ENCODE data around the gene TRAPPC6A. TPM values are rescaled to one million over a fixed set of nuclear protein-coding genes. Genes with fewer than 3 reads are reported as not detected.

Gene TRAPPC6A
- total and polyA plus RNA-seq, 5 donors from 2014 or later, result 54.7 to 182 (median 164) TPM

- Histone ChIP-seq H3K4me1 (ENCODE audit: control insufficient read depth, insufficient read depth, low read length, poor library complexity, severe bottlenecking) (peaks cover 31% of the 10 kb centered on the region), H3K9me3 (ENCODE audit: control insufficient read depth in 2 of 2, low read length in 2 of 2) (no peaks in the 10 kb centered on the region), H3K36me3 (ENCODE audit: control insufficient read depth, insufficient read depth, low read length) (peaks cover 4% of the 10 kb centered on the region), H3K27me3 (ENCODE audit: control insufficient read depth, insufficient read depth, low read length) (no peaks in the 10 kb centered on the region), H3K4me3 (ENCODE audit: low read depth, low read length) (no peak overlapping the region), H3K27ac (ENCODE audit: insufficient read depth, low read length, poor library complexity, severe bottlenecking) (no peak overlapping the region)
- DNase-seq (no peak), ATAC-seq (ENCODE audit: low read depth in 2 of 2) (no peak)
- H3K27ac Mint-ChIP-seq, result no peak overlapping the region
- no peaks in the 10 kb centered on the region for H3K27me3 Mint-ChIP-seq
- H3K4me3 Mint-ChIP-seq, result no peak overlapping the region
- H3K36me3 Mint-ChIP-seq, result peaks cover 12% of the 10 kb centered on the region
- peaks cover 0 to 42% (median 16%) of the 10 kb centered on the region in 4 donors for H3K4me1 Mint-ChIP-seq
- H3K9me3 Mint-ChIP-seq, result no peaks in the 10 kb centered on the region
Observed at GRCh38 chr19:45184115-45184514, 6.1 kb upstream of the TRAPPC6A start.

DNA sequence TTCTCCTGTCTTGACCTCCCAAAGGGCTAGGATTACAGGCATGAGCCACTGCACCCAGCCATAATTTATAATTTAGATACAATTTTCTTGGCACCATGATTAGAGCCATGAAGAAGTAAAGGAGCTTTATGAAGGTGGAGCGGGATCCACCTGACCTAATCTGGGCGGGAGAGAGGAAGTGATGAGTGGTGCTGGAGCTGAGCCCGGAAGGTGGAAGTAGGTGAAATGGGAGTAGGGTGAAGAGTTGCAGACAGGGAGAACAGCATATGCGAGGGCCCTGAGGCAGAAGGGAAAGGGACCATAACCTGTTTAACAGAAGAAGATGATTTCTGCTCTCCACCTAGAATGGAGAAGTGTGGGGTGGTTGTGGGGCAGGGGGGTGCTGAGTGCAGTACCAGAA is 4.7 kb upstream of the TRAPPC6A start:
- no peaks in the 10 kb centered on the region for H3K27me3 Mint-ChIP-seq
- no peak for DNase-seq
- no peak overlapping the region for H3K4me3 Mint-ChIP-seq
- peaks cover 0 to 50% (median 20%) of the 10 kb centered on the region in 4 donors for H3K4me1 Mint-ChIP-seq
- ATAC-seq (ENCODE audit: low read depth in 2 of 2), result no peak
- Histone ChIP-seq H3K4me1 (ENCODE audit: control insufficient read depth, insufficient read depth, low read length, poor library complexity, severe bottlenecking) (peaks cover 35% of the 10 kb centered on the region), H3K27me3 (ENCODE audit: control insufficient read depth, insufficient read depth, low read length) (no peaks in the 10 kb centered on the region), H3K4me3 (ENCODE audit: low read depth, low read length) (no peak overlapping the region), H3K27ac (ENCODE audit: insufficient read depth, low read length, poor library complexity, severe bottlenecking) (no peak overlapping the region), H3K36me3 (ENCODE audit: control insufficient read depth, insufficient read depth, low read length) (peaks cover 4% of the 10 kb centered on the region), H3K9me3 (ENCODE audit: control insufficient read depth in 2 of 2, low read length in 2 of 2) (no peaks in the 10 kb centered on the region)
- H3K27ac Mint-ChIP-seq, result no peak overlapping the region
- no peaks in the 10 kb centered on the region for H3K9me3 Mint-ChIP-seq
- peaks cover 12% of the 10 kb centered on the region for H3K36me3 Mint-ChIP-seq

DNA sequence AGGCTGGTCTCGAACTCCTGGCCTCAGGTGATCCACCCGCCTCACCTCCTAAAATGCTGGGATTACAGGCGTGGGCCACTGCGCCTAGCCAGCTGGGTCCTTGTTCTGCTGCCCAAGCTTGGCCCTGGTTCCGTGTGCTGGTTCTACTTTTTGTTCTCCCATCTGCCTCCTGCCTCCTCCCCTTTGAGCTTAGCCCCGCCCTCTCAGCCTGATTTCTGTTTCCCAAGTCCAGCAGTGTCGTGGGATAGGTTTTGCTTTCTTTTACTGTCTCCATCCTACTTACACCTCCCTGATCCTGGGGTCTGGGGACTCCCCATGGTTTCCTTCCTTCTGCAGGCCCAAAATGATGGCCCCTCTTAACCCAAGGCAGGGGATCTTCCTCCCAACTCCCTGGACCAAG is 2.9 kb upstream of the TRAPPC6A start:
- Histone ChIP-seq H3K4me1 (ENCODE audit: control insufficient read depth, insufficient read depth, low read length, poor library complexity, severe bottlenecking) (peaks cover 40% of the 10 kb centered on the region), H3K27ac (ENCODE audit: insufficient read depth, low read length, poor library complexity, severe bottlenecking) (no peak overlapping the region), H3K4me3 (ENCODE audit: low read depth, low read length) (no peak overlapping the region), H3K36me3 (ENCODE audit: control insufficient read depth, insufficient read depth, low read length) (peaks cover 4% of the 10 kb centered on the region), H3K9me3 (ENCODE audit: control insufficient read depth in 2 of 2, low read length in 2 of 2) (no peaks in the 10 kb centered on the region), H3K27me3 (ENCODE audit: control insufficient read depth, insufficient read depth, low read length) (no peaks in the 10 kb centered on the region)
- peaks cover 12% of the 10 kb centered on the region for H3K36me3 Mint-ChIP-seq
- peak overlapping the region; percentile 75 to 86 (median 81) for H3K4me3 Mint-ChIP-seq
- peak overlapping the region in 1 of 3 donors; percentile 85 for H3K27ac Mint-ChIP-seq
- ATAC-seq (ENCODE audit: low read depth in 2 of 2) (no peak), DNase-seq (no peak)
- H3K4me1 Mint-ChIP-seq, result peaks cover 0 to 56% (median 20%) of the 10 kb centered on the region in 4 donors
- no peaks in the 10 kb centered on the region for H3K27me3 Mint-ChIP-seq
- no peaks in the 10 kb centered on the region for H3K9me3 Mint-ChIP-seq

GRCh38 chr19:45179892-45180370 is 1.9 kb upstream of the TRAPPC6A start:
- H3K27ac Mint-ChIP-seq, result peak overlapping the region in 1 of 3 donors; percentile 85
- peaks cover 40% of the 10 kb centered on the region for H3K4me1 ChIP-seq (ENCODE audit: control insufficient read depth, insufficient read depth, low read length, poor library complexity, severe bottlenecking)
- DNase-seq, result no peak

GRCh38 chr19:45179072-45179891 is 1.2 kb upstream of the TRAPPC6A start:
- Mint-ChIP-seq H3K9me3 (no peaks in the 10 kb centered on the region), H3K27me3 (no peaks in the 10 kb centered on the region), H3K4me3 (peak overlapping the region; percentile 90 to 95 (median 93)), H3K36me3 (peaks cover 12% of the 10 kb centered on the region), H3K4me1 (peaks cover 0 to 56% (median 24%) of the 10 kb centered on the region in 4 donors), H3K27ac (peak overlapping the region in 2 of 3 donors; percentile 97 to 98)
- ATAC-seq (ENCODE audit: low read depth in 2 of 2) (no peak), DNase-seq (peak; percentile 28 to 55 (median 39))
- peaks cover 4% of the 10 kb centered on the region for H3K36me3 ChIP-seq (ENCODE audit: control insufficient read depth, insufficient read depth, low read length)
- H3K4me1 ChIP-seq (ENCODE audit: control insufficient read depth, insufficient read depth, low read length, poor library complexity, severe bottlenecking), result peaks cover 40% of the 10 kb centered on the region
- no peaks in the 10 kb centered on the region for H3K9me3 ChIP-seq (ENCODE audit: control insufficient read depth in 2 of 2, low read length in 2 of 2)
- H3K4me3 ChIP-seq (ENCODE audit: low read depth, low read length), result peak overlapping the region; percentile 88
- peak overlapping the region; percentile 94 for H3K27ac ChIP-seq (ENCODE audit: insufficient read depth, low read length, poor library complexity, severe bottlenecking)
- H3K27me3 ChIP-seq (ENCODE audit: control insufficient read depth, insufficient read depth, low read length), result no peaks in the 10 kb centered on the region

More at GRCh38 chr19:45179892-45180370, 1.9 kb upstream of the TRAPPC6A start:
- Histone ChIP-seq H3K27me3 (ENCODE audit: control insufficient read depth, insufficient read depth, low read length) (no peaks in the 10 kb centered on the region), H3K9me3 (ENCODE audit: control insufficient read depth in 2 of 2, low read length in 2 of 2) (no peaks in the 10 kb centered on the region), H3K36me3 (ENCODE audit: control insufficient read depth, insufficient read depth, low read length) (peaks cover 4% of the 10 kb centered on the region), H3K4me3 (ENCODE audit: low read depth, low read length) (peak overlapping the region; percentile 13), H3K27ac (ENCODE audit: insufficient read depth, low read length, poor library complexity, severe bottlenecking) (peak overlapping the region; percentile 94)
- ATAC-seq (ENCODE audit: low read depth in 2 of 2), result no peak
- Mint-ChIP-seq H3K36me3 (peaks cover 12% of the 10 kb centered on the region), H3K9me3 (no peaks in the 10 kb centered on the region), H3K4me3 (peak overlapping the region; percentile 69 to 85 (median 79)), H3K4me1 (peaks cover 0 to 58% (median 25%) of the 10 kb centered on the region in 4 donors), H3K27me3 (no peaks in the 10 kb centered on the region)

GRCh38 chr19:45178262-45179071 is 430 bp upstream of the TRAPPC6A start, which contains the start of gene BLOC1S3:
Gene BLOC1S3 (plus strand): TSS chr19:45178784. CDS start chr19:45179297, 513 bp downstream.
- no peaks in the 10 kb centered on the region for H3K9me3 Mint-ChIP-seq
- H3K36me3 Mint-ChIP-seq, result peaks cover 12% of the 10 kb centered on the region
- peaks cover 4% of the 10 kb centered on the region for H3K36me3 ChIP-seq (ENCODE audit: control insufficient read depth, insufficient read depth, low read length)
- H3K27ac ChIP-seq (ENCODE audit: insufficient read depth, low read length, poor library complexity, severe bottlenecking), result peak within 1 kb of the TSS; percentile 94
- H3K27ac Mint-ChIP-seq, result peak within 1 kb of the TSS; percentile 97 to 98 (median 98)
- DNase-seq (peak; percentile 100), ATAC-seq (ENCODE audit: low read depth in 2 of 2) (peak; percentile 85 to 88)
- peaks cover 0 to 62% (median 24%) of the 10 kb centered on the region in 4 donors for H3K4me1 Mint-ChIP-seq
- H3K9me3 ChIP-seq (ENCODE audit: control insufficient read depth in 2 of 2, low read length in 2 of 2), result no peaks in the 10 kb centered on the region
- peak within 1 kb of the TSS; percentile 90 to 95 (median 93) for H3K4me3 Mint-ChIP-seq
- no peaks in the 10 kb centered on the region for H3K27me3 Mint-ChIP-seq
- H3K4me3 ChIP-seq (ENCODE audit: low read depth, low read length), result peak within 1 kb of the TSS; percentile 88
- no peaks in the 10 kb centered on the region for H3K27me3 ChIP-seq (ENCODE audit: control insufficient read depth, insufficient read depth, low read length)
- peaks cover 42% of the 10 kb centered on the region for H3K4me1 ChIP-seq (ENCODE audit: control insufficient read depth, insufficient read depth, low read length, poor library complexity, severe bottlenecking)

- Mint-ChIP-seq H3K27ac (peak overlapping the region; percentile 28 to 67 (median 65)), H3K4me3 (peak overlapping the region; percentile 67 to 89 (median 76)), H3K36me3 (no peaks in the 10 kb centered on the region), H3K27me3 (no peaks in the 10 kb centered on the region), H3K9me3 (no peaks in the 10 kb centered on the region), H3K4me1 (peaks cover 5 to 66% (median 25%) of the 10 kb centered on the region in 4 donors)
- H3K4me1 ChIP-seq (ENCODE audit: control insufficient read depth, insufficient read depth, low read length, poor library complexity, severe bottlenecking), result peaks cover 56% of the 10 kb centered on the region
- no peaks in the 10 kb centered on the region for H3K27me3 ChIP-seq (ENCODE audit: control insufficient read depth, insufficient read depth, low read length)
- no peak overlapping the region for H3K4me3 ChIP-seq (ENCODE audit: low read depth, low read length)
- no peaks in the 10 kb centered on the region for H3K36me3 ChIP-seq (ENCODE audit: control insufficient read depth, insufficient read depth, low read length)
- no peak for ATAC-seq (ENCODE audit: low read depth in 2 of 2)
- no peak overlapping the region for H3K27ac ChIP-seq (ENCODE audit: insufficient read depth, low read length, poor library complexity, severe bottlenecking)
- DNase-seq, result no peak
- no peaks in the 10 kb centered on the region for H3K9me3 ChIP-seq (ENCODE audit: control insufficient read depth in 2 of 2, low read length in 2 of 2)
Observed at GRCh38 chr19:45175515-45176345, 2.3 kb downstream of the TRAPPC6A start.

Data from CD4-positive, CD25-positive, alpha-beta regulatory T cell (primary cell).